Hippocampal formation (tissue), 2 donors: Measurements from ENCODE around the gene TNFAIP8.
A peak's percentile ranks its signal among the peaks of the same experiment; 100 is the strongest.
"Not testable (repeated sequence)": the region's sequence is repeated elsewhere in the genome, so short reads cannot be mapped to it uniquely, and the experiment has no call there.

Experiments used
- DNase-seq, 2 donors: peaks; one replicate each; lab custom pipeline; 2025; lab: John Stamatoyannopoulos, UW

Gene TNFAIP8

GRCh38 chr5:119396030-119396664 lies 40.3 kb downstream of the TNFAIP8 start:
- no peak for DNase-seq

GRCh38 chr5:119397518-119398380 lies 41.9 kb downstream of the TNFAIP8 start:
- DNase-seq: no peak

DNA sequence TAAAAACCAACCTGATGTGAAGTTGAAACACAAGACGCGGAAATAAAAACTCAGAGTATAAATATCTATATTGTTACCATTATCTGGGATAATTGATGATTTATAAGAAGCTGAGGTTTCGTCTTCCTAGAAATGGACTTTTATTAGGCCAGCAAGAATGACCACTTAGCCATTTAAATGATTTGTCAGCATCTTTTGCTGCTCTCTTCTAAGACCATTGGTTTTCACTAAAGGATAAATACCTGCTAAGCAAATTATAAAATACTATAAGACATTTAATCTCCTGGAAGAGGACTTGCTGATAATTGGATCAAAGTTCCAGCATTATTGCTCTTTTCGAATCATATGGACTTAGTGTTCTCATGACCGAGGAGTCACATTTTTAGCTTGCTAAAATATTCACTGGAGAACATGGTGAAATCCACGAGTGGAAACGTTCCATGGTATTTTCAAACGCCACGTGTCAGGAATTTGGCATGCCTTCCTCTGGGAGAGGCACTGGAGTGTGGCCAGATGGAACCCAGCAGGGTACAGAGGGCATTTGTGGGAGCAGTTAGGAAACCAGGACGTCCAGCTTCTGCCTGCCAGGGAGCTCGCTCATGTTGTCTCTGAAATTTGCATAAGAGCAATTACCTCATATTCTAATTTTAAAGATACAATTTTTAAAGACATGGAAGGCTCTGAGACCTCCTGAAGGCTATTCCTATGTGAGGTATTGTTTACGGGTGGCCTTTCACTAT lies 43.1 kb downstream of the TNFAIP8 start:
- no peak for DNase-seq

- no peak for DNase-seq
Measured at GRCh38 chr5:119400245-119400644, 44.4 kb downstream of the TNFAIP8 start.

DNA sequence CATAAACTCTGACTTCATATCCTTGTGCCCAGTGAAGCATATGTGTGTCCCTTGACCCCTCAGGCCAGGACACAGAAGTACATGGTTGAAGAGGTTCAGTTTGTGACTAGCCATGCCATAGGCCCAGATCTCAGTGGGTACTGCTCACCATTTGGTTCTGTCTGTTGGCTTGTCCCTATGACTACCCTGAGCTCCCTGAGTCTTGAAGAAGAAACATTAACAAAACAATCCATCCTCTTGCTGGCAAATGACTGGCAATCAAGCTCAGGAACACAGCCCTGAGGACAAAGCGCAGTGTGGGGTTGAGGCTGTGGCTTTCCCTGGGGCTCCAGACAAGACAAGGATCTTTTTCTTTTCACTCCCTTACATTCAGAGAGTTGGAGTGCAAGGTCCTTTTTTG lies 46.3 kb downstream of the TNFAIP8 start:
- no peak for DNase-seq

GRCh38 chr5:119402555-119402954 lies 46.7 kb downstream of the TNFAIP8 start:
- no peak for DNase-seq

DNA sequence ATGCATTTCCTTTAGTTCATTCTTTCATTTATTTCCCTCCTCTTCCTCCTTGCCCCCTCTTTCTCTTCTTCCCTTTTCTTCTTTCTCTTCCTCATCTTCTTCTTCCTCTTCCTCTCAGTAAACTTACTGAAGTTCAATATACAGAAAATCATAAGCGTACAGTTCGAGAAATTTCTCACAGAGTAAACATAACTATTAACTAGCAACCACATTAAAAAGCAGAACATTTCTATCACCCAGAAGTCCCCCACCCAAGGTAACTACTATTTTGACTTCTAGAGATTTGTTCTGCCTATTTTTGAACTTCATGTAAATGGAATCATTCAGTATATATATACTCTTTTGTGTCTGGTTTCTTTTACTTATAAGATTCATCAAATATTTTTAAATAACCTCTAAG lies 48.2 kb downstream of the TNFAIP8 start:
- no peak for DNase-seq

DNA sequence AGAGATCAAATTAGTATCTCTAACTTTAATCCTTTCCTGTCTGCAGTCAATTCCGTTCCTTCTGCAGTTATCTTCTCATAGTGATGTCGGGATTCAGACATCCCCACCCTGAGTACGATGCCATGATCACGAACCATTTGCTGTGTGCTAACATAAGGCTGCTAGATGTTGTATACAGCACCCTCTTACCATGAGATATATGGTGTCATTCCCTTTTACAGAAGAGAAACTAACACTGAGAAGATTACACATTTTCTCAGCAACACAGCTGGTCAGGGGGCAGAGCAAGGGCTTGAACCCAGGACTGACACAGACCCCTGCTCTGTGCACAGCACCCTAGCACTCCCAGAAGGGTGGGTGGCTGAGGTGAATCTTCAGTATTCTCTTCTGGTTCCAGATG lies 49.6 kb downstream of the TNFAIP8 start:
- no peak for DNase-seq

DNA sequence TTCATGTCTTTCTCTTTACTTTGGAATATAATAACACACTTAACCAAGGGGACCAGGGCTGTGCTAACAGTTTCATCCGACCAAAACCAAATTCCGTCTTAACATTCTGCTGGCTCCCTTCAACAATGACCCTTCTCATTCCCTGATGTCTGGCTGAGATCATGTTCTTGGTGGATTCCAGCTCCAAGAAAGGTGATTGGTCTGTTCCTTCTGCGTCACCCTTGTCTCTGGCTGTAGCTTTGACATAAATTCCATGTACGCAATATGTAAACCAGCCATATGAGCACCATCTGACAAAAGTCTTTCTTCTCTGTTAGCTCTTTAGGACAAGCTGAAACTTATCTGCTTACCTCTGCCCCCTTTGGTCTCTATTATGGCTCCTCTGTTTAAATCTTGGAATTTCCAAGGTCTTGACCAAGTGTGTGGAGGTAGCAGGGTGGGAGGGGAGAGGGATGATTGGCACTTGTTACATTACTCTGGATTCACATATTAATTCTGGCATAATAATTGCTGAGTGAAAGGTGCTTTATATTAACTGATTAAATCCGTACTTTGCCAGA lies 50.8 kb downstream of the TNFAIP8 start:
- no peak for DNase-seq

- no peak for DNase-seq
Measured at GRCh38 chr5:119409235-119409815, 53.5 kb downstream of the TNFAIP8 start.

DNA sequence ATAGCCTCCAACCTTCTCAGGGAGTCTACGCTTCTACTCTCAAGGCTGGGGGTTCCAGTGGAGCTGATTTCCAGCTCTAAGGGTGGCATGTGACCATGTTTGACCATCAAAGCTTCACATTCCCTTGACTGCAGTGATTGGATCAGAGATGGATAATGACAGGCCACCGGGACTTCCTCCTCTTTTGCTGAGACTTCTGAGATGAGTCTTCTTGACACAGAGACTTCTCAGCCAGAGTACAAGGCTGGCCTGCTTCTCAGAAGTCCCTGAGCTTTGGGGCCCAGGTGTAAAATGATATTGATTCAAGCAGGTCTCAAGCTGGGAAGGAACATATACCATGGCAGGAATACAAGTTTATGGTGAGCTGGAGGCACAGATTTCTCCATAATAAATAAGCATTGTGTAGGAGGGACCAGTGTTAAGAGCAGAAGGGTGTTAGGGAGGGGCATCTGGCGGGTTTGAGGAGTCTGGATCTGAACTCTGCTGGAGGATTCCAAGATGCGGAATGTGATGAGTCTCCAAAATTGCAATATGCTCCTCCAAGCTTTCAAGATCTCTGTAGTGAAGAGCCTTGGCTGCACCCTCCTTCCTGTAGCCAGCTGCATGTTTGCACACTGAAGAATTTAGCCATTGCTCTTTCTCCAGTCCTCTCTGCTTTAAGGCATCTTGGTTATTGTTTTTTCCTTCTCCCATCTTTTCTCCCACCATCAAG lies 54.8 kb downstream of the TNFAIP8 start:
- peak in 1 of 2 donors; percentile 23 for DNase-seq

- peak; percentile 64 to 84 for DNase-seq
Measured at GRCh38 chr5:119411361-119412278, 55.8 kb downstream of the TNFAIP8 start.

DNA sequence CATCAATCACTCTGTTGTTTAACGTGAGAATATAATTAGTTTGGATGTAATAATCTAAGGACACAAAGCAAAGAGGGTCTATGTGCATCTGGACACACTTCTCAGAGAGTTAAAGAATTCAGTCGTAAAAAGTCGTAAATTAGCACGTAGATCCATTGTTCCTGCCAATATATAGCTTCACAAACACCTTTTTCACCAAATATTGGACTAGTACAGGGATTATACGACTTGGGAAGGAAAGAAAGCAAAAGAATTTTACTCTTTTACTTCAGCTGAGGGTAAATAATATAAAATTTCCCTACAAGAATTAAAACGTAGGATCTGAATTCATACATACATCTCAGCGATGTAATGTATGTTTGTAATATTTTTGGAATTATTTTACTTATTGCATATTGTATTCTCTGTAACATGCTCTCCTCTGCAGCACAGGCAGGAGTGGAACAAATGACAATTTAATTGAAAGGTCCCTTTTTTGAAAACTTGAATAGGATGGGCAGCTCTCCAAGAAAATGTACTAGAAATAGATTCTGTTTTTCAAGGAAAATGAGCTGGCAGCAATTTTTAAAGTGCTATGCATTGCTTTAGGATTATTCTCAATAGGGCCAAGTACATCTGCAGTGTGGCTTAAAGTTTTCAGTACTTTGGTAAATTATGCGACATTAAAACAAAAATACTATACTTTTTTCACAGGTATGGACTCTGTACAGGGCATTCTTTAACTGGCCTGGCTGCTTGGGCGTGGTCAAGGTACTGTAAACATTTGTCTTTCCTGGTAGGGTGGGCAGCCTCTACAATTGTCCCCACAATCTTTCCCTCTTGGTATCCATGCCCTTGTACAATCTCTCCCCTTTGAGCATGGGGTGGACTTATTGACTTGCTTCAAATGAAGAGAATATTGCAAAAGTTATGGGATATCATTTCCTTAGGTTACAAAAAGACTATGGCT lies 56.7 kb downstream of the TNFAIP8 start:
- no peak for DNase-seq

GRCh38 chr5:119414124-119414734 lies 58.4 kb downstream of the TNFAIP8 start:
- DNase-seq: not testable (repeated sequence)

DNA sequence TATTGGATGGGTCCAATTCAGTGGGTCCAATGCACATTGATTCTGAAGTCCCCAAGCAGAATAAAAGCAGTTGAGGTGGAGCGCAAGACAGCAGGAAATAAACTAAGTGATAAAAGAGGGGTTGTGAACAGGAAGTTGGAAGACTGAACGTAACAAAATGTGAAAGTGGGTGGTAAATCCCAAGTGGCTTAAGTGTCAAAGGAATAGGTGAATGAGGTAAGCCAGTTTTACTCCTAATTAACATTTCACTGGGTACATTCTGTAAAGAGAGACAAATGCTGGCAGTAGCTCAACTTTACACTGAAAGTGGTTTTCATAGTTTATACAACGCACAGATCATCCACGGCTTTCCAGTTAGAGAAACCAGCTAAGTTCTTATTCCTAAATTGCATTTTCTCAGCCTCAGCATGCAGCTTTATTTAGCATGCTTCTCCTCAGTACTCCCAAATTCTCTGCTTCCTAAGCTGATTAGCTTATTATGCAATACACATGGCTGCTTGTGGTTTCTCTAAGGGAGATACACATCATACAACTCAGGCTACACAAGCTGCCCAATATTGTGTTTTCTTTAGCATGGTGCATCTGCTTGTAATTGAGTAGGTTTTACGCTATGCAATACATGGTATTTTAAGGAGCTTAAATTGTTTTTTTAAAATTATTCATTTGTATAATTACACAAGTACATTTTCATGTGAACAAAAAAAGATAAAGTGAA lies 62.2 kb downstream of the TNFAIP8 start:
- DNase-seq: no peak

DNA sequence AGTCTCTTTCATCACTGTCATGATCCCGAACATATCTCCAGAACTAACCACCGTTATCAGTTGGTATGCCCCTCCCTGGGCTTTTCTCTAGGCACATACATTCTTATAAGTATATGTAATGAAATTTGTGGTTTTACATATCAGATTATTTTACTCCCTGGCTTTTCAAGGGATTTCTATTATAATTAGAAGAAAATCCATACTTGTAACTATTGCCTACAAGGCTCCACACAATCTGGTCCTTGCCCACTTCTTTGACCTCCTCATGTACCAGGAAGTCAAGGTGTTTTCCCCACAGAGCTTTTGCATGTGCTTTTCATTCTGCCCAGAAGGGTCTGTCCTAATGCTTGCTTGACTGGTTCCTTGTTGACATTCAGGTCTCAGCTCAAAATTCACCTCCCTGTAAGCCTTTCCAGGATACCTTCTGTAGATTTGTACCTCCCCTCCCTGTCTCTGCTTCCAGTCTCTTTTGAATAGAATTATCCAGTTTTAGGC lies 62.8 kb downstream of the TNFAIP8 start:
- no peak for DNase-seq

- DNase-seq: no peak
Measured at GRCh38 chr5:119420169-119420568, 64.3 kb downstream of the TNFAIP8 start.

- DNase-seq: no peak
Measured at GRCh38 chr5:119426057-119426456, 70.2 kb downstream of the TNFAIP8 start.
